GM12801 (cell line): Measurements from ENCODE around the gene CDH13.

Experiments used
- TF ChIP-seq, protein P1 (sequence below): IDR thresholded peaks from one replicate; pipeline ENCODE4 v1.5.1; 2011; ENCODE audit warnings: control low read depth; ENCODE audit not compliant: insufficient read length; ENCODE audit errors: extremely low read depth

The CDH13 gene

GRCh38 chr16:83727751-83728352 is 1101.1 kb downstream of the CDH13 start:
- TF ChIP-seq, protein P1, sequence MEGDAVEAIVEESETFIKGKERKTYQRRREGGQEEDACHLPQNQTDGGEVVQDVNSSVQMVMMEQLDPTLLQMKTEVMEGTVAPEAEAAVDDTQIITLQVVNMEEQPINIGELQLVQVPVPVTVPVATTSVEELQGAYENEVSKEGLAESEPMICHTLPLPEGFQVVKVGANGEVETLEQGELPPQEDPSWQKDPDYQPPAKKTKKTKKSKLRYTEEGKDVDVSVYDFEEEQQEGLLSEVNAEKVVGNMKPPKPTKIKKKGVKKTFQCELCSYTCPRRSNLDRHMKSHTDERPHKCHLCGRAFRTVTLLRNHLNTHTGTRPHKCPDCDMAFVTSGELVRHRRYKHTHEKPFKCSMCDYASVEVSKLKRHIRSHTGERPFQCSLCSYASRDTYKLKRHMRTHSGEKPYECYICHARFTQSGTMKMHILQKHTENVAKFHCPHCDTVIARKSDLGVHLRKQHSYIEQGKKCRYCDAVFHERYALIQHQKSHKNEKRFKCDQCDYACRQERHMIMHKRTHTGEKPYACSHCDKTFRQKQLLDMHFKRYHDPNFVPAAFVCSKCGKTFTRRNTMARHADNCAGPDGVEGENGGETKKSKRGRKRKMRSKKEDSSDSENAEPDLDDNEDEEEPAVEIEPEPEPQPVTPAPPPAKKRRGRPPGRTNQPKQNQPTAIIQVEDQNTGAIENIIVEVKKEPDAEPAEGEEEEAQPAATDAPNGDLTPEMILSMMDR, result no peak

GRCh38 chr16:83728492-83728891 is 1101.7 kb downstream of the CDH13 start:
- TF ChIP-seq, protein P1, result no peak

- TF ChIP-seq, protein P1, result no peak
Measured at GRCh38 chr16:83730812-83731211, 1104.0 kb downstream of the CDH13 start.

DNA sequence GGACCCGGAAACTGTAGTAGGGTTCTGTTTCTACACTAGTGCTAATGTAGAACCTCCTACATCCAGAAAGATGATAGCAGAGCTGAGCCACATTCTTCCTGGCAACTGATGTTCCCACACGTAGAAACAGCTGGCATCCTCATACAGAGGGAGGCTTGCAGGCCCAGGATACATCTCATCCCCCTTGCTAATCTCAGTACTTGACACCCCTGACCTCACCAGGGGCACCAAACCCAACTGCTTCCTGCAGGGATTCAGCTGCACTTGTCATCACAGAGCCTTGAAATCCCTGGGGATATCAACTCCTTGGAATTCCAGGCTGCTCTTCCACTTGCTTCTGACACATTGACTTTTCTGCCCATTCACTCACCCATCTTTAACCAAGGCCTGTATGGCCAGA is 1105.8 kb downstream of the CDH13 start:
- TF ChIP-seq, protein P1, result no peak

GRCh38 chr16:83733301-83733700 is 1106.5 kb downstream of the CDH13 start:
- TF ChIP-seq, protein P1, result no peak

DNA sequence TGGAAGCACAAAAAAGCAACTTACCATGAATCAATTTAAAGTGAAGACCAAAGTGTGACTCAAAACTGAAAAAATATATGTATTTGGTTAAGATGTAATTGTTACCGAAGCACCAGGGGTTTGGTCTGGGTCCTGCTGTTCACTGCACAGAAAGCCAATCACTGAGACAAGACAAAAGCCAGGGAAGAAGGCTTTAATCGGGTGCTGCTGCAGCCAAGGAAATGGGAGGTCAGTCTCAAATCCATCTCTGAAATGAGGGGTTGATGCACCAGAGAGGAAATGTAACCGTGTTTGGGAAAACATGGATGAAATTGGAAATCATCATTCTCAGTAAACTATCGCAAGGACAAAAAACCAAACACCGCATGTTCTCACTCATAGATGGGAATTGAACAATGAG is 1107.4 kb downstream of the CDH13 start:
- TF ChIP-seq, protein P1, result no peak

DNA sequence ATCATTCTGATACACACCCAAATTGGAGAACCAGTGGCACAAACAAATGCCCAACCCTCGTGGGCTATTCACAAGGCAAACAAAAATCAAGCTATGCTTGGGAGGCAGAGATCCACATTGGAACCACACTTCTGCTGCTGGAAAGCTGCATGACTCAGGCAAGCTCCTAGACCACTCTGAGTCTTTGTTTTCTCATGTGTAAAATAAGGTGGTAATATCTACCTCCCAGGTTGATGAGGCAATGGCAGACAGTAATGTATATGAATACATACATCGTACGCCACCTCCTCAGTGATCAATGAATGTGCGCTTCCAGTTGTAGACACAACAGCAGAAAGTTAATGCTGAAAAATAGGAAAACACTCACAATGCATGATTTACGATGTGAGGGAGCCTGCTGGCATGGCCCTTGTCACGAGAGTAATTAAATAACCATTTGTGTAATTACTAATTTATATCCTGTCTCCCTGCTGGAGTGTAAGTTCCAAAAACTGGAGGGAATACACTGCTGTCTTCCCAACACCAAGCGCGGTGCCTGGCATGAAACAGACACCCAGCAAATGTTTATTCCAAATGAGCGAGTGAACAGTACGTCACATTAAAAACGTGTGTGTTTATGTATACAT is 1111.1 kb downstream of the CDH13 start:
- TF ChIP-seq, protein P1, result no peak
